Astrocyte (in vitro differentiated cells and primary cell): ENCODE results near the gene MGAT3. TPM values are rescaled to one million over a fixed set of nuclear protein-coding genes. Genes with fewer than 3 reads are reported as not detected.

Source experiments
- DNase-seq: peaks from one replicate; pipeline ENCODE4 v3.0.0-alpha.2; 2010; ENCODE audit warnings: low read depth
- FAIRE-seq: peaks from 2 replicates; lab custom pipeline; 2011; peaks lifted over from hg19 to GRCh38; lab: Jason Lieb, UNC
- H2AFZ ChIP-seq: 2 replicates; pipeline ENCODE4 v1.6.0; 2012; ENCODE audit warnings: low read depth, low read length, inconsistent platforms
- H3K27ac ChIP-seq: 2 replicates; pipeline ENCODE4 v1.5.1; 2011; ENCODE audit warnings: low read depth, low read length, inconsistent platforms
- H3K27me3 ChIP-seq: 2 replicates; pipeline ENCODE4 v1.6.0; 2011; ENCODE audit warnings: low read length, inconsistent platforms; ENCODE audit not compliant: insufficient read depth
- H3K36me3 ChIP-seq: 2 replicates; pipeline ENCODE4 v1.5.1; 2011; ENCODE audit warnings: low read length, inconsistent platforms; ENCODE audit not compliant: insufficient read depth
- H3K4me1 ChIP-seq: 2 replicates; pipeline ENCODE4 v1.5.1; 2011; ENCODE audit warnings: low read length, inconsistent platforms; ENCODE audit not compliant: insufficient read depth
- H3K4me2 ChIP-seq: 2 replicates; pipeline ENCODE4 v1.6.0; 2012; ENCODE audit warnings: low read length, inconsistent platforms
- H3K4me3 ChIP-seq: 2 replicates; pipeline ENCODE4 v1.5.1; 2011; ENCODE audit warnings: low read depth, mild to moderate bottlenecking, low read length, inconsistent platforms; ENCODE audit not compliant: insufficient read depth
- H3K79me2 ChIP-seq: 2 replicates; pipeline ENCODE4 v1.6.0; 2012; ENCODE audit warnings: mild to moderate bottlenecking, low read length, inconsistent platforms; ENCODE audit not compliant: insufficient read depth
- H3K9ac ChIP-seq: 2 replicates; pipeline ENCODE4 v1.6.0; 2012; ENCODE audit warnings: mild to moderate bottlenecking, low read length, inconsistent platforms
- H3K9me3 ChIP-seq: 2 replicates; pipeline ENCODE4 v1.5.1; 2012; ENCODE audit warnings: low read depth, mild to moderate bottlenecking, low read length, inconsistent platforms; ENCODE audit not compliant: insufficient read depth
- H4K20me1 ChIP-seq: 2 replicates; pipeline ENCODE4 v1.6.0; 2012; ENCODE audit warnings: low read length, inconsistent platforms; ENCODE audit not compliant: insufficient read depth
- H3K27ac Mint-ChIP-seq: one replicate; pipeline ENCODE4 v1.8.0; 2021; ENCODE audit warnings: mild to moderate bottlenecking, mixed read lengths; ENCODE audit not compliant: unreplicated experiment
- H3K27me3 Mint-ChIP-seq: one replicate; pipeline ENCODE4 v1.8.0; 2021; ENCODE audit warnings: low read depth, mixed read lengths; ENCODE audit not compliant: unreplicated experiment
- H3K36me3 Mint-ChIP-seq: one replicate; pipeline ENCODE4 v1.8.0; 2021; ENCODE audit warnings: low read depth, mixed read lengths; ENCODE audit not compliant: unreplicated experiment
- H3K4me1 Mint-ChIP-seq: one replicate; pipeline ENCODE4 v1.8.0; 2021; ENCODE audit warnings: low read depth, mixed read lengths; ENCODE audit not compliant: unreplicated experiment
- H3K4me3 Mint-ChIP-seq: one replicate; pipeline ENCODE4 v1.8.0; 2021; ENCODE audit warnings: mild to moderate bottlenecking, moderate library complexity, mixed read lengths; ENCODE audit not compliant: unreplicated experiment
- H3K9me3 Mint-ChIP-seq: one replicate; pipeline ENCODE4 v1.8.0; 2021; ENCODE audit warnings: mild to moderate bottlenecking, mixed read lengths; ENCODE audit not compliant: unreplicated experiment
- EZH2 ChIP-seq: IDR thresholded peaks from 2 replicates; pipeline ENCODE4 v1.6.1; 2012; ENCODE audit warnings: mild to moderate bottlenecking, low read length, inconsistent platforms; ENCODE audit not compliant: insufficient read depth
- total RNA-seq: library from RNA; stranded (reverse); gene quantifications from 2 replicates; pipeline ENCODE4 v1.2.1, GENCODE V29; 2021
- TF ChIP-seq, protein P1 (sequence below): IDR thresholded peaks from 2 replicates; pipeline ENCODE4 v1.5.1; 2011; ENCODE audit warnings: low read depth, mild to moderate bottlenecking, inconsistent platforms, low read length, moderate library complexity; ENCODE audit not compliant: insufficient read depth

The MGAT3 gene
- total RNA-seq, 1 donor from 2014 or later = 7.9 TPM

DNA sequence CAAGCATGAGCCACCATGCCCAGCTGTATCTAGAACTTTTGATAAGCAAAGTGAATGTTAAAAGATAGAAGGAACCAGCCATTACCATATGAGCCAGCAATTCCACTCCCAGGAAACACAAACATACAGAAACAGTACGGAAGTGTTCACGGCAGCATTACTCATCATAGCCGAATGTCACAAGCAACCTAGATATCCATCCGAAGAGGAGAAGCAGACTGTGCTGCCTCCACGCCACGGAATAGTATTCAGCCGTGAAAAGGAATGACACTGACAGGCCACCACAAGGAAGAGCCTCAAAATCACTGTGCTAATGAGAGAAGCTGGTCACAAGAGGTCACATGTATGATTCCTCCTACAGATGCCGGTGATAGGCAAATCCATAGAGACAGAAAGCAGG lies 17.6 kb upstream of the MGAT3 start:
- FAIRE-seq = no peak
- Histone ChIP-seq H3K4me1 (peaks cover 5% of the 10 kb centered on the region), H3K36me3 (no peaks in the 10 kb centered on the region), H2AFZ (peak overlapping the region; percentile 24), H3K79me2 (no peaks in the 10 kb centered on the region), H3K27me3 (no peaks in the 10 kb centered on the region), H3K9ac (no peak overlapping the region), H3K4me3 (no peak overlapping the region), H3K27ac (peak overlapping the region; percentile 28), H3K9me3 (no peaks in the 10 kb centered on the region), H3K4me2 (peak overlapping the region; percentile 39), H4K20me1 (no peaks in the 10 kb centered on the region)
- Mint-ChIP-seq H3K27ac (no peak overlapping the region), H3K4me1 (no peaks in the 10 kb centered on the region), H3K9me3 (no peaks in the 10 kb centered on the region), H3K4me3 (no peak overlapping the region), H3K36me3 (no peaks in the 10 kb centered on the region), H3K27me3 (peaks cover 12% of the 10 kb centered on the region)
- peak; percentile 48 for DNase-seq
- no peak for TF ChIP-seq EZH2
- TF ChIP-seq, protein P1, sequence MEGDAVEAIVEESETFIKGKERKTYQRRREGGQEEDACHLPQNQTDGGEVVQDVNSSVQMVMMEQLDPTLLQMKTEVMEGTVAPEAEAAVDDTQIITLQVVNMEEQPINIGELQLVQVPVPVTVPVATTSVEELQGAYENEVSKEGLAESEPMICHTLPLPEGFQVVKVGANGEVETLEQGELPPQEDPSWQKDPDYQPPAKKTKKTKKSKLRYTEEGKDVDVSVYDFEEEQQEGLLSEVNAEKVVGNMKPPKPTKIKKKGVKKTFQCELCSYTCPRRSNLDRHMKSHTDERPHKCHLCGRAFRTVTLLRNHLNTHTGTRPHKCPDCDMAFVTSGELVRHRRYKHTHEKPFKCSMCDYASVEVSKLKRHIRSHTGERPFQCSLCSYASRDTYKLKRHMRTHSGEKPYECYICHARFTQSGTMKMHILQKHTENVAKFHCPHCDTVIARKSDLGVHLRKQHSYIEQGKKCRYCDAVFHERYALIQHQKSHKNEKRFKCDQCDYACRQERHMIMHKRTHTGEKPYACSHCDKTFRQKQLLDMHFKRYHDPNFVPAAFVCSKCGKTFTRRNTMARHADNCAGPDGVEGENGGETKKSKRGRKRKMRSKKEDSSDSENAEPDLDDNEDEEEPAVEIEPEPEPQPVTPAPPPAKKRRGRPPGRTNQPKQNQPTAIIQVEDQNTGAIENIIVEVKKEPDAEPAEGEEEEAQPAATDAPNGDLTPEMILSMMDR = no peak

- Mint-ChIP-seq H3K36me3 (no peaks in the 10 kb centered on the region), H3K27ac (no peak overlapping the region), H3K4me1 (peaks cover 3% of the 10 kb centered on the region), H3K4me3 (no peak overlapping the region), H3K9me3 (no peaks in the 10 kb centered on the region), H3K27me3 (peaks cover 12% of the 10 kb centered on the region)
- Histone ChIP-seq H3K4me3 (no peak overlapping the region), H3K9ac (no peak overlapping the region), H3K4me2 (no peak overlapping the region), H4K20me1 (no peaks in the 10 kb centered on the region), H3K27ac (no peak overlapping the region), H3K36me3 (no peaks in the 10 kb centered on the region), H3K9me3 (no peaks in the 10 kb centered on the region), H2AFZ (no peak overlapping the region), H3K27me3 (no peaks in the 10 kb centered on the region), H3K4me1 (no peaks in the 10 kb centered on the region), H3K79me2 (no peaks in the 10 kb centered on the region)
- TF ChIP-seq, protein P1 = no peak
- no peak for TF ChIP-seq EZH2
- FAIRE-seq (no peak), DNase-seq (no peak)
Measured at GRCh38 chr22:39443398-39443797, 13.4 kb upstream of the MGAT3 start.

GRCh38 chr22:39444247-39444800 lies 12.5 kb upstream of the MGAT3 start:
- H3K9me3 Mint-ChIP-seq = no peaks in the 10 kb centered on the region
- peaks cover 7% of the 10 kb centered on the region for H3K27me3 Mint-ChIP-seq
- no peak overlapping the region for H3K4me3 ChIP-seq
- peaks cover 5% of the 10 kb centered on the region for H3K4me1 Mint-ChIP-seq
- no peaks in the 10 kb centered on the region for H3K27me3 ChIP-seq
- no peak for TF ChIP-seq EZH2
- TF ChIP-seq, protein P1 = no peak
- no peak overlapping the region for H2AFZ ChIP-seq
- H3K9me3 ChIP-seq = no peaks in the 10 kb centered on the region
- no peak overlapping the region for H3K4me3 Mint-ChIP-seq
- DNase-seq (no peak), FAIRE-seq (no peak)
- H3K4me2 ChIP-seq = no peak overlapping the region
- H3K4me1 ChIP-seq = no peaks in the 10 kb centered on the region
- no peak overlapping the region for H3K9ac ChIP-seq
- H3K36me3 Mint-ChIP-seq = no peaks in the 10 kb centered on the region
- H3K27ac ChIP-seq = no peak overlapping the region
- H3K36me3 ChIP-seq = no peaks in the 10 kb centered on the region
- H4K20me1 ChIP-seq = no peaks in the 10 kb centered on the region
- H3K79me2 ChIP-seq = no peaks in the 10 kb centered on the region
- H3K27ac Mint-ChIP-seq = no peak overlapping the region
